ENCODE measurements around the gene SPOCK1. TPM values are rescaled to one million over a fixed set of nuclear protein-coding genes. Genes with fewer than 3 reads are reported as not detected.

Gene SPOCK1
- total and polyA plus RNA-seq, 9 of the 15 experiments (the other 6 are each of a cell fraction or from before 2014, with no cell fraction given), result 0.01 to 0.35 (median 0.04) TPM; not detected in 6

- DNase-seq (ENCODE audit: extremely low read depth in 1 of 4, low spot score in 3 of 4) (no peak), ATAC-seq (no peak), FAIRE-seq (no peak)
- WGBS (ENCODE audit: insufficient coverage, low coverage, missing lambda C conversion rate), result 0% methylated on average over 3 of the region's 3 CpGs
- H3K79me2 ChIP-seq (ENCODE audit: control insufficient read depth, insufficient read depth, low read length), result no peaks in the 10 kb centered on the region
- no TSS peak for BruUV-seq (replicated peaks)
- TF ChIP-seq, protein P1, sequence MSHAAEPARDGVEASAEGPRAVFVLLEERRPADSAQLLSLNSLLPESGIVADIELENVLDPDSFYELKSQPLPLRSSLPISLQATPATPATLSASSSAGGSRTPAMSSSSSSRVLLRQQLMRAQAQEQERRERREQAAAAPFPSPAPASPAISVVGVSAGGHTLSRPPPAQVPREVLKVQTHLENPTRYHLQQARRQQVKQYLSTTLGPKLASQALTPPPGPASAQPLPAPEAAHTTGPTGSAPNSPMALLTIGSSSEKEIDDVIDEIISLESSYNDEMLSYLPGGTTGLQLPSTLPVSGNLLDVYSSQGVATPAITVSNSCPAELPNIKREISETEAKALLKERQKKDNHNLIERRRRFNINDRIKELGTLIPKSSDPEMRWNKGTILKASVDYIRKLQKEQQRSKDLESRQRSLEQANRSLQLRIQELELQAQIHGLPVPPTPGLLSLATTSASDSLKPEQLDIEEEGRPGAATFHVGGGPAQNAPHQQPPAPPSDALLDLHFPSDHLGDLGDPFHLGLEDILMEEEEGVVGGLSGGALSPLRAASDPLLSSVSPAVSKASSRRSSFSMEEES (CRISPR knock-in tag; IDR thresholded peaks at IDR 0.05), result no peak
- 0 out of 2 replicates have a peak, but pooled peaks have one; percentile 14 for TF ChIP-seq SPI1 (IDR thresholded peaks at IDR 0.05; ENCODE audit: borderline replicate concordance, low read depth, low read length)
- no peak overlapping the region for H3K4me3 ChIP-seq
- no peaks in the 10 kb centered on the region for H3K9me1 ChIP-seq (ENCODE audit: control insufficient read depth, insufficient read depth, low read length)
- in situ Hi-C loops (cut with MboI) (no loop called here), intact Hi-C loops (cut with micrococcal nuclease) (no loop called here)
- H4K20me1 ChIP-seq (replicated peaks; ENCODE audit: control insufficient read depth, insufficient read depth, low read length), result no peaks in the 10 kb centered on the region; the same call in 1 of the 2 replicates
- H3K36me3 ChIP-seq (ENCODE audit: control insufficient read depth, insufficient read depth, low read length), result no peaks in the 10 kb centered on the region
- H3K4me2 ChIP-seq (ENCODE audit: insufficient read depth, low read length), result no peak overlapping the region
- no peak overlapping the region for H3K27ac ChIP-seq (ENCODE audit: extremely low read depth, low read depth, low read length)
- POLR2A ChIA-PET, result no interaction called here
- H3K27me3 ChIP-seq (ENCODE audit: control insufficient read depth in 2 of 2, insufficient read depth in 2 of 2, low read length in 2 of 2), result peaks cover 0 to 6% of the 10 kb centered on the region in 2 experiments; a peak in 1 of 5 replicates
- no peaks in the 10 kb centered on the region for H3K9me3 ChIP-seq (replicated peaks; ENCODE audit: control insufficient read depth, insufficient read depth, low read depth, low read length)
- H2AFZ ChIP-seq (ENCODE audit: low read depth, low read length), result no peak overlapping the region
- CTCF ChIA-PET (ENCODE audit: low intra/inter-chr PET ratio), result no interaction called here
- peaks cover 0 to 6% of the 10 kb centered on the region in 2 experiments; a peak in 1 of 5 replicates for H3K4me1 ChIP-seq (replicated peaks in 1 of 2; ENCODE audit: control insufficient read depth in 2 of 2, insufficient read depth in 2 of 2, low read length in 2 of 2)
- H3K9ac ChIP-seq (ENCODE audit: insufficient read depth in 1 of 2, low read depth in 2 of 2, low read length in 2 of 2), result no peak overlapping the region
These were observed 2.8 kb upstream of the SPOCK1 start for GRCh38 chr5:137501846-137502406.

DNA sequence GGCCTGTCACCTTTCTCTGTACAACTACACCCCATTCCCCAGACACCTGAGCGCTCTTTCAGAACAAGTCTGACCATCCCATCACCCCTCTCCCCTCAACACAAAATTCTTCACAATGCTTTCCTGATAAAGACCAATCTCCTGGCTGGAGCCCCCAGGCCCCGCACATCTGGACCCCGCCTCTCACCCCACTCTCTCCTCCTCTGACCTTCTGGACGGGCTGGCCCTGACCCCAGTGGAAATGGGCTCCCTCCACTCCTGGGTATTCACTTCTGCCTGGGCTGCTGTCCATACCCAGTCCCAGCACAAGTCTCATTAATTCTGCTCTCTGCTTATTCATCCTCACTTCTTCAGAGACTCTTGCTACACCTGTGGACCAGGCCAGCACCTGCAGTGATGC, 2.1 kb upstream of the SPOCK1 start:
- intact Hi-C loops (cut with micrococcal nuclease), result no loop called here
- Histone ChIP-seq H3K4me3 (no peak overlapping the region), H3K9ac (ENCODE audit: insufficient read depth in 1 of 2, low read depth in 2 of 2, low read length in 2 of 2) (no peak overlapping the region), H3K79me2 (ENCODE audit: control insufficient read depth, insufficient read depth, low read length) (no peaks in the 10 kb centered on the region), H3K36me3 (ENCODE audit: control insufficient read depth, insufficient read depth, low read length) (no peaks in the 10 kb centered on the region), H4K20me1 (replicated peaks; ENCODE audit: control insufficient read depth, insufficient read depth, low read length) (no peaks in the 10 kb centered on the region; the same call in 1 of the 2 replicates), H3K27ac (ENCODE audit: extremely low read depth, low read depth, low read length) (no peak overlapping the region), H2AFZ (ENCODE audit: low read depth, low read length) (no peak overlapping the region), H3K9me1 (ENCODE audit: control insufficient read depth, insufficient read depth, low read length) (no peaks in the 10 kb centered on the region), H3K4me1 (replicated peaks in 1 of 2; ENCODE audit: control insufficient read depth in 2 of 2, insufficient read depth in 2 of 2, low read length in 2 of 2) (peaks cover 0 to 6% of the 10 kb centered on the region in 2 experiments; a peak in 1 of 5 replicates), H3K9me3 (replicated peaks; ENCODE audit: control insufficient read depth, insufficient read depth, low read depth, low read length) (no peaks in the 10 kb centered on the region), H3K4me2 (ENCODE audit: insufficient read depth, low read length) (no peak overlapping the region), H3K27me3 (ENCODE audit: control insufficient read depth in 2 of 2, insufficient read depth in 2 of 2, low read length in 2 of 2) (peaks cover 0 to 3% of the 10 kb centered on the region in 2 experiments; a peak in 1 of 5 replicates)
- CTCF ChIA-PET (ENCODE audit: low intra/inter-chr PET ratio), result interaction anchor here (0.5 kb wide), 1 partner anchor 937 kb away, joined by 4 read pairs; the partner anchor contains the start of gene REEP2
- ATAC-seq (no peak), DNase-seq (ENCODE audit: extremely low read depth in 1 of 4, low spot score in 3 of 4) (no peak), FAIRE-seq (no peak)
- WGBS (ENCODE audit: insufficient coverage, low coverage, missing lambda C conversion rate), result 3% methylated on average over 4 of the region's 4 CpGs
- no TSS peak for BruUV-seq (replicated peaks)
- POLR2A ChIA-PET, result no interaction called here
- in situ Hi-C loops (cut with MboI), result no loop called here
- TF ChIP-seq NFIC (IDR thresholded peaks at IDR 0.05) (no peak), ZNF561 (CRISPR knock-in tag; conservative IDR thresholded peaks at IDR 0.05) (no peak), CSDE1 (IDR thresholded peaks at IDR 0.05) (no peak), PYGO2 (tag; IDR thresholded peaks at IDR 0.05) (no peak), SMARCB1 (IDR thresholded peaks at IDR 0.05; ENCODE audit: insufficient read length, low read depth) (no peak), ETS2 (tag; IDR thresholded peaks at IDR 0.05; ENCODE audit: borderline replicate concordance, poor library complexity, severe bottlenecking) (no peak), ZFP1 (CRISPR knock-in tag; IDR thresholded peaks at IDR 0.05) (no peak), NFE2L1 (tag; IDR thresholded peaks at IDR 0.05; ENCODE audit: borderline replicate concordance, low read depth) (no peak), TFAM (CRISPR knock-in tag; conservative IDR thresholded peaks at IDR 0.05) (no peak), CREB3L1 (IDR thresholded peaks at IDR 0.05; ENCODE audit: borderline replicate concordance, low read depth) (no peak), RFX1 (IDR thresholded peaks at IDR 0.05) (no peak)
